HCT116 (cell line): ENCODE measurements around the gene ZEB2.

Experiments used
- ATF3 ChIP-seq: IDR thresholded peaks from 2 replicates; pipeline ENCODE4 v1.6.1; 2012
- CEBPB ChIP-seq: IDR thresholded peaks from 2 replicates; pipeline ENCODE4 v1.6.1; 2012; ENCODE audit warnings: low read depth
- CTCF ChIP-seq, 3 experiments: fragments of 200-600 bp in 1 of 3; sonication (generic) in 1 of 3; IDR thresholded peaks in 2 of 3; conservative IDR thresholded peaks in 1 of 3; 2 replicates each; pipeline ENCODE4 v1.5.1; 2012 to 2017; ENCODE audit warnings: low read depth in 2 of 3, low read length in 2 of 3, antibody characterized with exemption in 1 of 3, borderline replicate concordance in 1 of 3, control low read depth in 1 of 3, mild to moderate bottlenecking in 1 of 3, mixed read lengths in 1 of 3, mixed run types in 1 of 3, moderate library complexity in 1 of 3; ENCODE audit not compliant: insufficient read depth in 1 of 3
- SP1 ChIP-seq: IDR thresholded peaks from 2 replicates; pipeline ENCODE4 v1.6.1; 2012; ENCODE audit warnings: low read depth

- TF ChIP-seq CTCF (IDR thresholded peaks at IDR 0.05 in 2 of 3, conservative IDR thresholded peaks at IDR 0.05 in 1 of 3; ENCODE audit: borderline replicate concordance in 1 of 3, insufficient read depth in 1 of 3, low read depth in 2 of 3, low read length in 2 of 3) = no peak
- TF ChIP-seq ATF3 = no peak
- TF ChIP-seq CEBPB = no peak
- no peak for TF ChIP-seq SP1
Observed at GRCh38 chr2:144437636-144438035, 82.3 kb downstream of the ZEB2 start.
